Astrocyte (in vitro differentiated cells and primary cell): Measurements from ENCODE around the gene CCDC38. TPM values are rescaled to one million over a fixed set of nuclear protein-coding genes. Genes with fewer than 3 reads are reported as not detected.
A peak's percentile ranks its signal among the peaks of the same experiment; 100 is the strongest.

Experiments used
- DNase-seq: peaks from one replicate; pipeline ENCODE4 v3.0.0-alpha.2; 2010; ENCODE audit warnings: low read depth
- FAIRE-seq: peaks from 2 replicates; lab custom pipeline; 2011; peaks lifted over from hg19 to GRCh38; lab: Jason Lieb, UNC
- H2AFZ ChIP-seq: 2 replicates; pipeline ENCODE4 v1.6.0; 2012; ENCODE audit warnings: low read depth, low read length, inconsistent platforms
- H3K27ac ChIP-seq: 2 replicates; pipeline ENCODE4 v1.5.1; 2011; ENCODE audit warnings: low read depth, low read length, inconsistent platforms
- H3K27me3 ChIP-seq: 2 replicates; pipeline ENCODE4 v1.6.0; 2011; ENCODE audit warnings: low read length, inconsistent platforms; ENCODE audit not compliant: insufficient read depth
- H3K36me3 ChIP-seq: 2 replicates; pipeline ENCODE4 v1.5.1; 2011; ENCODE audit warnings: low read length, inconsistent platforms; ENCODE audit not compliant: insufficient read depth
- H3K4me1 ChIP-seq: 2 replicates; pipeline ENCODE4 v1.5.1; 2011; ENCODE audit warnings: low read length, inconsistent platforms; ENCODE audit not compliant: insufficient read depth
- H3K4me2 ChIP-seq: 2 replicates; pipeline ENCODE4 v1.6.0; 2012; ENCODE audit warnings: low read length, inconsistent platforms
- H3K4me3 ChIP-seq: 2 replicates; pipeline ENCODE4 v1.5.1; 2011; ENCODE audit warnings: low read depth, mild to moderate bottlenecking, low read length, inconsistent platforms; ENCODE audit not compliant: insufficient read depth
- H3K79me2 ChIP-seq: 2 replicates; pipeline ENCODE4 v1.6.0; 2012; ENCODE audit warnings: mild to moderate bottlenecking, low read length, inconsistent platforms; ENCODE audit not compliant: insufficient read depth
- H3K9ac ChIP-seq: 2 replicates; pipeline ENCODE4 v1.6.0; 2012; ENCODE audit warnings: mild to moderate bottlenecking, low read length, inconsistent platforms
- H3K9me3 ChIP-seq: 2 replicates; pipeline ENCODE4 v1.5.1; 2012; ENCODE audit warnings: low read depth, mild to moderate bottlenecking, low read length, inconsistent platforms; ENCODE audit not compliant: insufficient read depth
- H4K20me1 ChIP-seq: 2 replicates; pipeline ENCODE4 v1.6.0; 2012; ENCODE audit warnings: low read length, inconsistent platforms; ENCODE audit not compliant: insufficient read depth
- H3K27ac Mint-ChIP-seq: one replicate; pipeline ENCODE4 v1.8.0; 2021; ENCODE audit warnings: mild to moderate bottlenecking, mixed read lengths; ENCODE audit not compliant: unreplicated experiment
- H3K27me3 Mint-ChIP-seq: one replicate; pipeline ENCODE4 v1.8.0; 2021; ENCODE audit warnings: low read depth, mixed read lengths; ENCODE audit not compliant: unreplicated experiment
- H3K36me3 Mint-ChIP-seq: one replicate; pipeline ENCODE4 v1.8.0; 2021; ENCODE audit warnings: low read depth, mixed read lengths; ENCODE audit not compliant: unreplicated experiment
- H3K4me1 Mint-ChIP-seq: one replicate; pipeline ENCODE4 v1.8.0; 2021; ENCODE audit warnings: low read depth, mixed read lengths; ENCODE audit not compliant: unreplicated experiment
- H3K4me3 Mint-ChIP-seq: one replicate; pipeline ENCODE4 v1.8.0; 2021; ENCODE audit warnings: mild to moderate bottlenecking, moderate library complexity, mixed read lengths; ENCODE audit not compliant: unreplicated experiment
- H3K9me3 Mint-ChIP-seq: one replicate; pipeline ENCODE4 v1.8.0; 2021; ENCODE audit warnings: mild to moderate bottlenecking, mixed read lengths; ENCODE audit not compliant: unreplicated experiment
- CTCF ChIP-seq: IDR thresholded peaks from 2 replicates; pipeline ENCODE4 v1.5.1; 2011; ENCODE audit warnings: low read depth, mild to moderate bottlenecking, inconsistent platforms, low read length, moderate library complexity; ENCODE audit not compliant: insufficient read depth
- EZH2 ChIP-seq: IDR thresholded peaks from 2 replicates; pipeline ENCODE4 v1.6.1; 2012; ENCODE audit warnings: mild to moderate bottlenecking, low read length, inconsistent platforms; ENCODE audit not compliant: insufficient read depth
- total RNA-seq: library from RNA; stranded (reverse); gene quantifications from 2 replicates; pipeline ENCODE4 v1.2.1, GENCODE V29; 2021

CCDC38 gene
- total RNA-seq, 1 donor from 2014 or later = 0.07 TPM

GRCh38 chr12:95884998-95885397, 57.4 kb downstream of the CCDC38 start:
- Histone ChIP-seq H3K27me3 (no peaks in the 10 kb centered on the region), H2AFZ (no peak overlapping the region), H3K4me3 (no peak overlapping the region), H3K79me2 (no peaks in the 10 kb centered on the region), H3K27ac (no peak overlapping the region), H3K36me3 (no peaks in the 10 kb centered on the region), H3K4me2 (no peak overlapping the region), H3K9ac (no peak overlapping the region), H4K20me1 (no peaks in the 10 kb centered on the region), H3K4me1 (peaks cover 11% of the 10 kb centered on the region), H3K9me3 (peaks cover 3% of the 10 kb centered on the region)
- no peak for TF ChIP-seq CTCF
- no peak for TF ChIP-seq EZH2
- no peak for FAIRE-seq
- Mint-ChIP-seq H3K36me3 (peaks cover 2% of the 10 kb centered on the region), H3K27ac (no peak overlapping the region), H3K4me1 (peaks cover 3% of the 10 kb centered on the region), H3K27me3 (no peaks in the 10 kb centered on the region), H3K9me3 (no peaks in the 10 kb centered on the region), H3K4me3 (no peak overlapping the region)
- DNase-seq = no peak

- no peaks in the 10 kb centered on the region for H3K27me3 Mint-ChIP-seq
- Histone ChIP-seq H3K36me3 (no peaks in the 10 kb centered on the region), H3K27me3 (no peaks in the 10 kb centered on the region), H3K79me2 (no peaks in the 10 kb centered on the region), H3K27ac (no peak overlapping the region), H3K4me2 (no peak overlapping the region), H2AFZ (no peak overlapping the region), H3K9me3 (peaks cover 3% of the 10 kb centered on the region), H3K4me3 (no peak overlapping the region), H3K4me1 (peaks cover 11% of the 10 kb centered on the region), H4K20me1 (no peaks in the 10 kb centered on the region), H3K9ac (no peak overlapping the region)
- peaks cover 2% of the 10 kb centered on the region for H3K36me3 Mint-ChIP-seq
- no peak overlapping the region for H3K27ac Mint-ChIP-seq
- H3K9me3 Mint-ChIP-seq = no peaks in the 10 kb centered on the region
- no peak for TF ChIP-seq CTCF
- TF ChIP-seq EZH2 = no peak
- H3K4me1 Mint-ChIP-seq = peaks cover 10% of the 10 kb centered on the region
- DNase-seq (no peak), FAIRE-seq (no peak)
- no peak overlapping the region for H3K4me3 Mint-ChIP-seq
These were observed 59.5 kb downstream of the CCDC38 start for GRCh38 chr12:95882873-95883272.

GRCh38 chr12:95882080-95882479, 60.3 kb downstream of the CCDC38 start:
- H3K36me3 Mint-ChIP-seq = peaks cover 2% of the 10 kb centered on the region
- H3K4me2 ChIP-seq = peak overlapping the region; percentile 58

More at GRCh38 chr12:95882080-95882479, 60.3 kb downstream of the CCDC38 start:
- Histone ChIP-seq H3K4me1 (peaks cover 11% of the 10 kb centered on the region), H3K36me3 (no peaks in the 10 kb centered on the region), H3K9ac (no peak overlapping the region), H4K20me1 (no peaks in the 10 kb centered on the region), H3K27ac (peak overlapping the region; percentile 34), H2AFZ (no peak overlapping the region), H3K9me3 (peaks cover 3% of the 10 kb centered on the region), H3K27me3 (no peaks in the 10 kb centered on the region), H3K79me2 (no peaks in the 10 kb centered on the region), H3K4me3 (no peak overlapping the region)
- Mint-ChIP-seq H3K4me3 (no peak overlapping the region), H3K4me1 (peaks cover 13% of the 10 kb centered on the region), H3K27ac (no peak overlapping the region), H3K27me3 (no peaks in the 10 kb centered on the region), H3K9me3 (no peaks in the 10 kb centered on the region)
- peak; percentile 42 for DNase-seq
- no peak for TF ChIP-seq CTCF
- TF ChIP-seq EZH2 = no peak
- no peak for FAIRE-seq
